ENCODE measurements around the gene SNRK.

Gene SNRK

DNA sequence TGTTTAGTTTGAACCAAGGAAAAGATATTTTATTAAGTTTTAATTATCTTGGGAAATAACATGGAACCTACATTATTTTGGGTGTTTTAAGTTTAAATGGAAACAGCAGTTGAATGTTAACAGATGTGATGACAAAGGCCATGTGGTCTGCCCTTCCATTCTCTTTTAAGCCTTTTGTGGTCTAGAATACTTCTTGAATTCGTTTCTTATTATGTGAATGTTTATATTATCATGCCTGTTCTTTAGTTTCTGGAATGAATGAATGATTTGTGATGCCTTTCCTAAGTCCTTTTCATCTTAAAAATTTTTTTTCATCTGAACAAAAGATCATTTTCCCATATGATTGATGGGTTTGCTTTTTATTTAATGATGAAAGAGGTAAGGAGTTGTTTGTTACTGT, 44.6 kb downstream of the SNRK start:
- no peaks in the 10 kb centered on the region for H3K27me3 ChIP-seq (replicated peaks; ENCODE audit: control insufficient read depth, insufficient read depth, low read length)
- no peaks in the 10 kb centered on the region; the same call in 1 of the 2 replicates for H3K36me3 ChIP-seq (ENCODE audit: control insufficient read depth, insufficient read depth, low read length)
- DNase-seq (ENCODE audit: extremely low read depth, insufficient read length) = no peak
- H3K4me3 ChIP-seq (replicated peaks; ENCODE audit: low read depth, low read length) = no peak overlapping the region
- TF ChIP-seq CTCF (IDR thresholded peaks at IDR 0.05; ENCODE audit: insufficient read depth, low read length, poor library complexity, severe bottlenecking) = no peak

- no peak overlapping the region for H3K4me3 ChIP-seq (replicated peaks; ENCODE audit: low read depth, low read length)
- no peaks in the 10 kb centered on the region; the same call in 1 of the 2 replicates for H3K36me3 ChIP-seq (ENCODE audit: control insufficient read depth, insufficient read depth, low read length)
- H3K27me3 ChIP-seq (replicated peaks; ENCODE audit: control insufficient read depth, insufficient read depth, low read length) = no peaks in the 10 kb centered on the region
- DNase-seq (ENCODE audit: extremely low read depth, insufficient read length) = no peak
- no peak for TF ChIP-seq CTCF (IDR thresholded peaks at IDR 0.05; ENCODE audit: insufficient read depth, low read length, poor library complexity, severe bottlenecking)
Observed at GRCh38 chr3:43331381-43331780, 45.0 kb downstream of the SNRK start.

DNA sequence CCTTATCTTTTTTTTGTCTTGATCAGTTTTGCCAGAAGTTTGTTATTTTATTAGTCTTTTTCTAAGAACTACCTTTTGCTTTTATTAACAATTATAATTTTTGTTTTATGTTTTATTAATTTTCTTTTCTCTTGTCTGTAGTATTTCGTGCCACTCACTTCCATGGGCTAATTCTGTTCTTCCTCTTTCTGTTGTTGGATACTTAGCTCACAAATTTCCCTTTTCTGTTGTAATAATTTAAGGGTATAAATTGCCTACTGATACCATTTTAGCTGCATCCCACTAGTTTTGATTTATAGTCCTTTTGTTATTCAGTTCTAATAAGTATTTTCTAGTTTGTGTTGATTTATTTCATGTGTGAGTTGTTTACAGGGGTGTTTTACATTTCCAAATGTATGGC, 48.6 kb downstream of the SNRK start:
- no peak for DNase-seq (ENCODE audit: extremely low read depth, insufficient read length)
- no peaks in the 10 kb centered on the region; the same call in 1 of the 2 replicates for H3K36me3 ChIP-seq (ENCODE audit: control insufficient read depth, insufficient read depth, low read length)

DNA sequence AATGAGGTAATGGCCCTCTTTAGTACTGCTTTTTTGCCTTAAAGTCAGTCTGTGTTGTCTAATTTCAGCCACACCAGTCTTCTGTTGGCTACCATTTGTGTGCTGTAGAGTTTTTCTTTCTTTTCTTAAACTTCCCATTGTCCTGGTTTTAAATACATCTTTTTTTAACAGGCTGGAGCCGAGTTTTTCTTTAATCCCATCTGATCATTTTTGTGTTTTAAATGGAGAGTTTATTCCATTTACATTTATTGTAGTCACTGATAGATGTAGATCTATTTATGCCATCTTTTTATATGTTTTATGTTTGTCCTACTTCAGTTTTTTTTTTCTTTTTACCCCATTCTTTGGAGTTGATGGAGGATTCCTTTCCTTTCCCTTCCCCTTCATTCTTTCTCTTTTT, 49.5 kb downstream of the SNRK start:
- no peak for DNase-seq (ENCODE audit: extremely low read depth, insufficient read length)
- H3K4me3 ChIP-seq (replicated peaks; ENCODE audit: low read depth, low read length) = no peak overlapping the region
- no peaks in the 10 kb centered on the region for H3K27me3 ChIP-seq (replicated peaks; ENCODE audit: control insufficient read depth, insufficient read depth, low read length)
- H3K36me3 ChIP-seq (ENCODE audit: control insufficient read depth, insufficient read depth, low read length) = peaks cover 1% of the 10 kb centered on the region
- TF ChIP-seq CTCF (IDR thresholded peaks at IDR 0.05; ENCODE audit: insufficient read depth, low read length, poor library complexity, severe bottlenecking) = no peak

More for the DNA sequence above, 48.6 kb downstream of the SNRK start:
- Histone ChIP-seq H3K27me3 (replicated peaks; ENCODE audit: control insufficient read depth, insufficient read depth, low read length) (no peaks in the 10 kb centered on the region), H3K4me3 (replicated peaks; ENCODE audit: low read depth, low read length) (no peak overlapping the region)
- no peak for TF ChIP-seq CTCF (IDR thresholded peaks at IDR 0.05; ENCODE audit: insufficient read depth, low read length, poor library complexity, severe bottlenecking)

- Histone ChIP-seq H3K36me3 (ENCODE audit: control insufficient read depth, insufficient read depth, low read length) (peaks cover 1% of the 10 kb centered on the region), H3K4me3 (replicated peaks; ENCODE audit: low read depth, low read length) (no peak overlapping the region), H3K27me3 (replicated peaks; ENCODE audit: control insufficient read depth, insufficient read depth, low read length) (no peaks in the 10 kb centered on the region)
- DNase-seq (ENCODE audit: extremely low read depth, insufficient read length) = no peak
- TF ChIP-seq CTCF (IDR thresholded peaks at IDR 0.05; ENCODE audit: insufficient read depth, low read length, poor library complexity, severe bottlenecking) = no peak
Observed at GRCh38 chr3:43338295-43338694, 52.0 kb downstream of the SNRK start.

DNA sequence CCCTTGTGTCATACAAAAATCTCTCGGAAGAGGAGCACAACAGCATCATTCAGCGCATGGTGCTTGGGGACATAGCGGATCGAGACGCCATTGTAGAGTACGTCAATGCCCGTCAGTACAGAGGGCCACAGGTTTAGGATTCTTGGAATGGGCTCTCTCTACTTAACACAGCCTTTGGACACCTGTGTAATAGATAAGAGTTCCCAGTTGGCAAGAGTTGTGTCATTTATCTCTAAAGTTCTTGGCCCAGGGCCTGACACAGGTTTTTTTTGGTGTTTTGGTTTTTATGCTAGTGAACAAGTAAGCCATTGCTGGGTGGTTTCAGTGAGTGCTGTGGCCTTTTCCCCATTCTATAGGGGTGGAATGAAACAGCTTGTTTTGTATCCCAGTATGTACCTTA, 54.1 kb downstream of the SNRK start:
- Histone ChIP-seq H3K4me3 (replicated peaks; ENCODE audit: low read depth, low read length) (no peak overlapping the region), H3K36me3 (ENCODE audit: control insufficient read depth, insufficient read depth, low read length) (peaks cover 1% of the 10 kb centered on the region), H3K27me3 (replicated peaks; ENCODE audit: control insufficient read depth, insufficient read depth, low read length) (no peaks in the 10 kb centered on the region)
- no peak for TF ChIP-seq CTCF (IDR thresholded peaks at IDR 0.05; ENCODE audit: insufficient read depth, low read length, poor library complexity, severe bottlenecking)
- no peak for DNase-seq (ENCODE audit: extremely low read depth, insufficient read length)

Measured in GM06990 (cell line).